Measurements from ENCODE around the gene ETFDH.

ETFDH gene

DNA sequence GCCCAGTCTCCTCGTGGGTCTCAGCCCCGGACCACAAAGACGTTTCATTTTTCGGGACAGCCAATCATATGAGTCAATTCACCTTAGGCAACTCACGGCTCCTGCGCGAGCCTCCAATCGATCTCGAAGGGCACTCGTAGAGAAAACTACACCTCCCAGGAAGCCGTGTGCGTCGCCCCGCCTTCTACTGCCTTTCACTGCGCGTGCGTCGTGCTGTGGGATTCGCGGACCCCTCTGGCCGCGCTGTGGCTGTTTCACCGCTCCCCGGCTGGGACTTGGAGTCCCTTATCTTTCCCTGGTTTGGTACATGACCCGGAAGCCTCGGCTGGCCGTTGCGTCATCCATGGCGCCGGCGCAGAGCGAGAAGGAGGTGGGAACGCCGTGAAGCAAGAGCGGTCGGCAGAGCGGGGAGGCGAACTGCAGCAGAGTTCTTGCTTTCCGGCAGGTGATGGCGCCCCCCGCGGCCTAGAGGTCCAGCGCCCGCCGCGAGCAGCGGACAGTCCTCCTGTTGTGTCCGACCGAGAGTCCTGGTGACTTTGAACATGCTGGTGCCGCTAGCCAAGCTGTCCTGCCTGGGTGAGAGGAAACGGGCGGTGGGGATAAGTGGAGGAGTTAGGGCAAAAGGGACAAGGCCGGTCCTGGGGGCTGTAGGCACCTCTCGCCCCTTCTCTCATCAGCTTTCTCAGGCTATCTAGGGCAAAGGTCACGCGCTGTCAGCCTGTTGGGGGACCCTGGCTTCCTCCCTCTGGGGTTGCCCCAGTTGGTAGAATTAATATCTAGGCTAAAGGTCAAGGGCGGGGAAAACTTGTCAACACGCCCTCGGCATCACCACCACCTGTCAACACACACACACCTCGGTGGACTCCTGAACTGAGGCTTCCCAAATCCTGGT is at the start of gene ETFDH:
Gene ETFDH (plus strand): TSS at position 382 of the 892 bp plus-strand sequence. CDS start 161 bp downstream, at position 543.
- TF ChIP-seq, protein P1, sequence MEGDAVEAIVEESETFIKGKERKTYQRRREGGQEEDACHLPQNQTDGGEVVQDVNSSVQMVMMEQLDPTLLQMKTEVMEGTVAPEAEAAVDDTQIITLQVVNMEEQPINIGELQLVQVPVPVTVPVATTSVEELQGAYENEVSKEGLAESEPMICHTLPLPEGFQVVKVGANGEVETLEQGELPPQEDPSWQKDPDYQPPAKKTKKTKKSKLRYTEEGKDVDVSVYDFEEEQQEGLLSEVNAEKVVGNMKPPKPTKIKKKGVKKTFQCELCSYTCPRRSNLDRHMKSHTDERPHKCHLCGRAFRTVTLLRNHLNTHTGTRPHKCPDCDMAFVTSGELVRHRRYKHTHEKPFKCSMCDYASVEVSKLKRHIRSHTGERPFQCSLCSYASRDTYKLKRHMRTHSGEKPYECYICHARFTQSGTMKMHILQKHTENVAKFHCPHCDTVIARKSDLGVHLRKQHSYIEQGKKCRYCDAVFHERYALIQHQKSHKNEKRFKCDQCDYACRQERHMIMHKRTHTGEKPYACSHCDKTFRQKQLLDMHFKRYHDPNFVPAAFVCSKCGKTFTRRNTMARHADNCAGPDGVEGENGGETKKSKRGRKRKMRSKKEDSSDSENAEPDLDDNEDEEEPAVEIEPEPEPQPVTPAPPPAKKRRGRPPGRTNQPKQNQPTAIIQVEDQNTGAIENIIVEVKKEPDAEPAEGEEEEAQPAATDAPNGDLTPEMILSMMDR (IDR thresholded peaks at IDR 0.05): peak; percentile 63

- TF ChIP-seq, protein P1 (IDR thresholded peaks at IDR 0.05): peak; percentile 71
Observed at GRCh38 chr4:158624889-158625478, 47.1 kb upstream of the ETFDH start.

DNA sequence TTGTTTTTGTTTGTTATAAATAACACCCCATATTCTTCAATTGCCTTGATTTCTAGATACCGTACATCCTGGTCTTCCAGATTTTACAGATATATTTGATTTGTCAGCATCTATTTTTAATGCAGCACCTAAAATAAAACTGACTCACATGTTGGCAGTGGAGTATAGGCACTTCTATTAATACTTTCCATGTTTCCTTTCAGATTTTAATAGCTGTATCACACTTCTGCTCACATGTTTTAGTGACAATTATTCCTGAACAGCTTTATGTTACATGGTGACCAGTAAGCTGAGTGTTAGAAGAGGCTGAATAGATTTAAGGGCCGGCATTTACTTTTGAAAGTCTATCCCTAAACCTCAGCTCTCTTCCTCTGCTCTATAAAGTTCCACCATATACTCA is 46.6 kb upstream of the ETFDH start:
- TF ChIP-seq, protein P1 (IDR thresholded peaks at IDR 0.05): no peak

DNA sequence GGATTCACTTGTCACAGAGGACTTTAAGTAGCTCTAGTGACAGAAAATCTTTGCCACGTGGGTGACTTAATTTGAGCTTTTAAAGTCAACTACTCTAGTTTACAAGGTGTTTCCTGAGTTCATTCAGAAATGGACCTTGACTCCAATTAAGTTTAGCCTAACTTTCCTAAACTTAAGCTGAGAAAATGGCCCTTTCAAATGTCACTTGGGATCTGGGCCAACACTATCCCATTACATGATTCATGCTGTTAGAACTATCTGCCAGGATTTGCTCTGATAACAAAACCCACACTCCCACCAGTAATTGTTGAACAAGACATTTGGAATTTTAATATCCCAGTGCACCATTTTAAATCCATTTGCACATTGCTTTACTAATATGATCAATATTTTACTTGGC is 41.2 kb upstream of the ETFDH start:
- TF ChIP-seq, protein P1 (IDR thresholded peaks at IDR 0.05): no peak

GRCh38 chr4:158636619-158637018 is 35.5 kb upstream of the ETFDH start:
- TF ChIP-seq, protein P1 (IDR thresholded peaks at IDR 0.05): no peak

GRCh38 chr4:158644356-158644755 is 27.7 kb upstream of the ETFDH start:
- TF ChIP-seq, protein P1 (IDR thresholded peaks at IDR 0.05): no peak

GRCh38 chr4:158644760-158645159 is 27.3 kb upstream of the ETFDH start:
- TF ChIP-seq, protein P1 (IDR thresholded peaks at IDR 0.05): no peak

Data from LNCAP (cell line).